NCI-H2171 treated with DMSO at 0.1 percent for 48 hours (cell line): Measurements from ENCODE around the gene OR13C2.
A peak's percentile ranks its signal among the peaks of the same experiment; 100 is the strongest.
"Not testable (repeated sequence)": the region's sequence is repeated elsewhere in the genome, so short reads cannot be mapped to it uniquely, and the experiment has no call there.

Experiments
- DNase-seq: peaks from one replicate; lab custom pipeline; 2025; lab: John Stamatoyannopoulos, UW

OR13C2 gene, protein sequence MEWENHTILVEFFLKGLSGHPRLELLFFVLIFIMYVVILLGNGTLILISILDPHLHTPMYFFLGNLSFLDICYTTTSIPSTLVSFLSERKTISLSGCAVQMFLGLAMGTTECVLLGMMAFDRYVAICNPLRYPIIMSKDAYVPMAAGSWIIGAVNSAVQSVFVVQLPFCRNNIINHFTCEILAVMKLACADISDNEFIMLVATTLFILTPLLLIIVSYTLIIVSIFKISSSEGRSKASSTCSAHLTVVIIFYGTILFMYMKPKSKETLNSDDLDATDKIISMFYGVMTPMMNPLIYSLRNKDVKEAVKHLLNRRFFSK

DNA sequence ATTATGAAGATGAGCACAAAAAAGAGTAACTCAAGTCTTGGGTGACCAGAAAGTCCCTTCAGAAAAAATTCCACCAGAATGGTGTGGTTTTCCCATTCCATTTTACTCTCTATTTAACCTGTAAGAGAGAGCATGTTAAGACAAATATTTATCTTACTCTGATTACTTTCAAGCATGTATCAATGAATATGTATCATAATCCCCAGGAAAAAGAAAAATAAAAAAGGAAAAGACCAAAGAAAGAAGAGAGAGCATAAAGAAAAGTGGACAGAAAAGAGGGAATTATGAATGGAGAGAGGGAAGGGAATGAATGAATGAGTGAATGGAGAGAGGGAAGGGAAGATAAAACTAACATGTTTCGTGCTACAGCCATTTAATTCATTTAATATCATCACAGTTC is at the start of gene OR13C2:
Gene OR13C2, minus strand, starts transcription at position 101 of the 400 bp plus-strand sequence. Its CDS starts 0 bp downstream, at position 101.
- DNase-seq, result not testable (repeated sequence)

DNA sequence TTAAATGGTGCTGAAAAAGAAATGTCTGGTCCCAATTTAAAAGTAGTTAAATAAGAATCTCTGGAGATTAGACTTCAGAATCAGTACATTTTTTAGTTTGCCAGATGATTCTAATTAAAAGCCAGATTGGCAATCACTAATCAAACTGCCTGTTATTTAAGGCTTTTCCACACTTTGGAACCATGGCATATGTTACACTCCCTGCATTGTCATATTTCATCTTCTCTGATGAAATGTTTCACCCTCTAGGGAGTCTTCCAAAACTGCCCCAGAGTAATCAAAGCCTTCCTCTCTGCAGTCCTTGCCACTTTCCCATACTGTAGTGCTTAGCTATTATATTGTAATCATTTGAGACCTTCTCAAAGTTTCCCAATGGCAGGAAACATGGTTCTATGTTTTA is 30.0 kb upstream of the OR13C2 start:
- no peak for DNase-seq

DNA sequence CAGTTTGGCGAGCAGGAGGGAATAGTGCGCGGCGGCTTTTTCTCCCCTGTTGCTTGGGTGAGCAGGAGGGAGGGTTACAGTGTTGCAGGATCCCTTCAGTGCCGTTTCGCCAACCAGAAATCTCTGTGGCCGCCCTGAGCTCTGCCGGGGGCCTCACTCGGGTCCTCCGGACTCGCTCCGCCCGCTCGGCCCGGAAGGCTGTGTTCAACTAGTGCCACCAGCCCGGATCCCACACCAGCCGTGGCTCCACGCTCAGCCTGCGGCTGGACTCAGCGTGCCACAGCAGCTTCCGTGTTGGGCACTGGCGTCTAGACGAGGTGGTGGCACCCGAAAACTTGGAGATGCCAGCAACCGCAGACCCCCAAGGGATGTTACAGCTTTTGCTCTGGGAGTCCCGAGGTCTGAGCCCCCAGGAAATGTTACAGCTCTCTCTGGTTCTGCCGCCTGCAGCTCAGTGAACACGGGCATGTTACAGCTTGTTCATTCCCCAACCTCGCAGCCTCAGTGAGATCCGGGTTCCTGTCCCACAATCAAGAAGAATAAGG is 28.6 kb upstream of the OR13C2 start:
- DNase-seq, result no peak

DNA sequence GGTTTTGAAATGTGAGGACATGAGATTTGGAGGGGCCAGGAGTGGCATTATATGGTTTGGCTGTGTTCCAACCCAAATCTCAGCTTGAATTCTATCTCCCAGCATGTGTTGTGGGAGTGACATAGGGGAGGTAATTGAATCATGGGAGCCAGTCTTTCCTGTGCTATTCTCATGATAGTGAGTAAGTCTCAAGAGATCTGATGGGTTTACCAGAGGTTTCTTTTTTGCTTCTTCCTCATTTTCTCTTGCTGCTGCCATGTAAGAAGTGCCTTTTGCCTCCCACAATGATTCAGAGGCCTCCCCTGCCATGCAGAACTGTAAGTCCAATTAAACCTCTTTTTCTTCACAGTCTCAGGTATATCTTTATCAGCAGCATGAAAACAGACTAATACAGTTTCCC is 20.5 kb upstream of the OR13C2 start:
- DNase-seq, result not testable (repeated sequence)

DNA sequence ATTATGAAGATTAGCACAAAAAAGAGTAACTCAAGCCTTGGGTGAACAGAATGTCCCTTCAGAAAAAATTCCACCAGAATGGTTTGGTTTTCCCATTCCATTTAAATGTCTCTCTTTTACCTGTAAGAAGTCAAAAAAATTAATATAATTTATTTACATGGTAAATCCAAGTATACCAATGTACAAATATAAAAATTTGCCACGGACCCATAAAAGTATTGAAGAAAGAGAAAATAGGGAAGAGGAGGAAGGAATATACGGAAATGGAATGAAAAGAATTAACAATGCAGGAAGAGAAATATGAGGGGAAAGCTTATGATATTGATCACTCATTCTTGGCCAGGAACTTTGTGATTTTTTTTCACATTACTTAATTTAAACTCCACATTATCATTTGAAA is 12.7 kb upstream of the OR13C2 start, which contains the start of gene OR13C9:
Gene OR13C9, minus strand, starts transcription at position 101 of the 400 bp plus-strand sequence. Its CDS starts 0 bp downstream, at position 101.
- no peak for DNase-seq

DNA sequence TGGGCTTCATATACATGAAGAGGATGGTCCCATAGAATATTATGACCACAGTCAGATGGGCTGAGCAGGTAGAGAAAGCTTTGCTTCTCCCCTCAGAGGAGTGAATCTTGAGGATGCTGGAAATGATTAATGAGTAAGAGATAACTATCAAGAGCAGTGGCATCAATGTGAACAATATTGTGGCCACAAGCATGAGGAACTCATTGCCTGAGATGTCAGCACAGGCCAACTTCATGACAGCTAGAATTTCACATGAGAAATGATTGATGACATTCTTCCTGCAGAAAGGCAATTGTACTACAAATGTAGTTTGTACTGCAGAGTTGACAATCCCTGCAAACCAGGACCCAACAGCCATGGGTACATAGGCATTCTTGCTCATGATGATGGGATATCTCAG is 12.0 kb upstream of the OR13C2 start:
- DNase-seq, result no peak

DNA sequence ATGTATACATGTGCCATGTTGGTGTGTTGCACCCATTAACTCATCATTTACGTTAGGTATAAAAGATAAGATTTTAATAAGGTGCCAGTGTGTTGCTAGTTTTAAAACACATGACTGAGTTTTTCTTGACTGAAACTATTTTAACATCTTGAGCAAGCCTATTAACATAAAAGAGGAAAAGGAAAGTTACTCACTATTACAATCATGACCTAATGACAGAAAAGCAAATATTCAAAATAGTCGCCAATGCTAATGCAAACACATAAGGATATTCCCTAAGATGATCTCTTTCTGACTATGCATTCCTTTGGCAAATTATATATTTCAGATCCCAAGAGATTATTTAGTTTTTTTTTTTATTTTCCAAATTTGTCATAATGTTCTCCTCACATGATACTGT is 5.8 kb upstream of the OR13C2 start:
- DNase-seq, result no peak

DNA sequence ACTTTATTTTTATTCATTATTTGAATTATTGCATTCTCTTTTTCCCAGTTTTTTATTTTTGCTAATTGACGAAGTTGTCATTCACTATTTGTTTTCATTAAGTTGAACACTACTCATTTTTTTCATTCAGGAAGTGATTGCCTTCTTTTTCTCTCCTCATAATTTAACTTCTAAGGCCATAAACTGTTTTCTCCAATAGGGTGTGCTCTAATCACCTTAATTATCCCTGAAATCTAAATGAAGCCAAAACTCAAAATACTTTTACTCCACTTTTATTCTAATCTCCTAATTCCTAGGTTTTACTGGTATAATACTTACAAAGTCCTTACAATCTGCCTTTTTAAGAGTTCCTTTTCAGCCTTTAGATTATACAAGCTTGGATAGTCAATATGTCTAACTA is 2.9 kb upstream of the OR13C2 start:
- peak; percentile 11 for DNase-seq

DNA sequence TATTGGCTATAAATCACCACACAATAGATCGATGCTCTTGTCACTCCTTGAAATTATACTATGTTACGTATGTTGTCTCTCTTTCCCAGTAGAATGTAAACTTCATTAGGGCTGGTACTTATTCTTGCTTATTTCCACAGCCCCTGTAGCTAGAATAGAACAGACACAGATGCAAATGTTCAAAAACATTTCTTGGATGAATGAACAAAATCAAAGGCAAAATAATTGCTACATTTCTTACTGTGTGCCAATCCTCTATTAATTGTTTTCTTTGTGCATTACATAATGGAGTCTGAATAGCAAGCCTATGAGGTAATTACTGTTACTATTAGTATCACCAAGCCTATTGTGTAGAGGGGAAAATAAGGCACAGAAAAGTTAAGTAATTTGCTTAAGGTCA is 725 bp upstream of the OR13C2 start:
- no peak for DNase-seq

DNA sequence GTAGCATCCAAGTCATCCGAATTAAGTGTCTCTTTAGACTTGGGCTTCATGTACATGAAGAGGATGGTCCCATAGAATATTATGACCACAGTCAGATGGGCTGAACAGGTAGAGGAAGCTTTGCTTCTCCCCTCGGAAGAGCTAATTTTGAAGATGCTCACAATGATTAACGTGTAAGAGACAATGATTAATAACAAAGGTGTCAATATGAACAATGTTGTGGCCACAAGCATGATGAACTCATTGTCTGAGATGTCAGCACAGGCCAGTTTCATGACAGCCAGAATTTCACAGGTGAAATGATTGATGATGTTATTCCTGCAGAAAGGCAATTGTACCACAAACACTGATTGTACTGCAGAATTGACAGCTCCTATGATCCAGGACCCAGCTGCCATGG is 626 bp downstream of the OR13C2 start:
- DNase-seq, result no peak

DNA sequence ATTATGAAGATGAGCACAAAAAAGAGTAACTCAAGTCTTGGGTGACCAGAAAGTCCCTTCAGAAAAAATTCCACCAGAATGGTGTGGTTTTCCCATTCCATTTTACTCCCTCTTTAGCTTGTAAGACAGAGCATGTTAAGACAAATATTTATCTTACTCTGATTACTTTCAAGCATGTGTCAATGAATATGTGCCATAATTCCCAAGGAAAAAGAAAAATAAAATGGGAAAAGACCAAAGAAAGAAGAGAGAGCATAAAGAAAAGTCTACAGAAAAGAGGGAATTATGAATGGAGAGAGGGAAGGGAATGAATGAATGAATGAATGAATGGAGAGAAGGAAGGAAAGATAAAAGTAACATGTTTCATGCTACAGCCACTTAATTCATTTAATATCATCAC is 6.1 kb downstream of the OR13C2 start, which contains the start of gene OR13C5:
Gene OR13C5, minus strand, starts transcription at position 101 of the 400 bp plus-strand sequence. Its CDS starts 0 bp downstream, at position 101.
- DNase-seq, result not testable (repeated sequence)

DNA sequence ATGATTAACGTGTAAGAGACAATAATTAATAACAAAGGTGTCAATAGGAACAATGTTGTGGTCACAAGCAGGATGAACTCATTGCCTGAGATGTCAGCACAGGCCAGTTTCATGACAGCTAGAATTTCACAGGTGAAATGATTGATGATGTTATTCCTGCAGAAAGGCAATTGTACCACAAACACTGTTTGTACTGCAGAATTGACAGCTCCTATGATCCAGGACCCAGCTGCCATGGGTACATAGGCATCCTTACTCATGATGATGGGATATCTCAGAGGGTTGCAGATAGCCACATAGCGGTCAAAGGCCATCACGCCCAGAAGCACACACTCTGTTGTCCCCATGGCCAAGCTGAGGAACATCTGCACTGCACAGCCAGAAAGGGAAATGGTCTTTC is 6.7 kb downstream of the OR13C2 start:
- DNase-seq, result not testable (repeated sequence)

DNA sequence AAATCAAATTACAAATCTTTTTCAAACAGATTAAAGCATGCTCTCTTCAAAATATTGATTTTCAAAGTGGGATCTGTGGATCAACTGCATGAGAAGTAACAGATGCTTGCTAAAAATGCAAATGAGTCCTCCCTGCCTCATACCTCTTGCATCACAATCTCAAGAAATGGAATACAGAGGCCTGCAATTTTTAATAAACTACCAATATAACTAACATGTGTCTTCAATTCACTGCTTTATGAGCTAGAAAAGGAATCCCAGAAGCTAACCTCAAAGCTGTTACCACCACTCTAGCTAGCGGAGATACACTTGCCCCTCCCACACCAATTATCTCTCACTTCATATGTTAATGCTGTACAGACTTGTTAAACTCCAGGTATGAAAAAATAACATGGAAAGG is 15.8 kb downstream of the OR13C2 start:
- DNase-seq, result no peak

DNA sequence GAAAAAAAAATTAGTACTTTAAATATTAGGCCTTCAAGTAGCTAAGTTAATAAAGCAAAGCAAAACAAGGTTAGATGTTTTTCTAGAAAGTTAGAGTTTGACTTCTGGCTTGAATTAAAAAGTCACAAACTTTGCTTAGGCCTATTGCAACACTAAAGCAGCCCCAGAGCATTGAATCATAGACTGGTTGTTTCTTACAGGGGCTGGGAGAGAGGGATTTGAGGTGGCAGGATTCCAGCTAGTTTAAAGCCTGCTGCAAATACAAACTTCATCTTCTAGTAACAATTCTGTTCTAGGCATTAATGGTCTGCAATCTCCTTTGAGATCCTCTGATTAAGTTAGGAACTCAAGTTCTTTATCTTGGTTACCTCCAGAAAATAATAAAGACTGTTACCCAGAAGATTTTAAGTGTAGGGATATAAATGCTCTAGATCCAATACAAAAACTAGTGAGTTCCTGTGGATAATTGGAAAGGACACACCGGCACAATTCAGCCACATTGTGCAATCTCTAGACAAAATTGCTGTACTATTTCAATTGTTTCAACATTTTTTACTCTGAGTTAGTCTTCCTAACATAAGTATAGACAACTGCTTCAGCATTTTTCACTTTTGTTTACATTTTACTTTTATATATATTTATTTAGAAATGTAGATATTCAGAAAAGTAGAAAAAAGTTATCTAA is 18.8 kb downstream of the OR13C2 start:
- DNase-seq, result no peak

DNA sequence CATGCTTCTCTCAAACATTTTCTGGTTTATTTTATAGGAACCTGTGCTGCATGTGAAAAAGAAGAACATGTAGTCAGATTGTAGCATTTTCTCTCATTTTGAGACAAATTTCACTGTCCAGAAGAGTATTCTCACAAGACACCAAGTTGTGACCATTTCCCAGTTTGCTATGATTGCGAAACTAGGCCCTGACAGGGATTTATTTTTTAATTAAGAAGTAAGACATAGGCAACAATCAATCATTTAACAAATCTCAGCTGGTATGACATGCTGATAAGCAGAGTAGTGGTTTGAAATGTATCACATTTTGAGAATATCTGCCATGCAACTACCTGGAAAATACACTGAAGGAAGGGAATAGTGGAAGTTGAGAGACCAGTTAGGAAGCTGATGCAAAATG is 24.9 kb downstream of the OR13C2 start:
- no peak for DNase-seq

DNA sequence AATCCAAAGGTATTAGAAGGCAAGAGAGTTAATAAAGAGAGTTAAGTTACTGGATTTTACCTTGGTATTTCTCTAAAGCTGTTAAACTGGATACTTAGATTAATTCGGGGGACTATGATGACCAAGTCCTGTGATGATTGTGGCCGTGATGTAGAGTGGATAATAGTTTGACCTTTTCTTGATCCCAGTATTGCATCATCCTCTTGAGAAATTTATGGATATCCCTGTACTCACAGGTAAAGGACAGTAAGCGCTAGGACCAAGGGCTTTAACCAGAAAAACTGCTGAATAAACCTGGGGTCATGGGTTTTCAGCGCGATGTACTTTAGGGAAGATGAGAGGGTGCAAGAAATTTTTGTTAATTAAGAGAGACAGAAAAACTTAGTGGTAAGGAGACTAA is 28.2 kb downstream of the OR13C2 start:
- DNase-seq, result no peak

DNA sequence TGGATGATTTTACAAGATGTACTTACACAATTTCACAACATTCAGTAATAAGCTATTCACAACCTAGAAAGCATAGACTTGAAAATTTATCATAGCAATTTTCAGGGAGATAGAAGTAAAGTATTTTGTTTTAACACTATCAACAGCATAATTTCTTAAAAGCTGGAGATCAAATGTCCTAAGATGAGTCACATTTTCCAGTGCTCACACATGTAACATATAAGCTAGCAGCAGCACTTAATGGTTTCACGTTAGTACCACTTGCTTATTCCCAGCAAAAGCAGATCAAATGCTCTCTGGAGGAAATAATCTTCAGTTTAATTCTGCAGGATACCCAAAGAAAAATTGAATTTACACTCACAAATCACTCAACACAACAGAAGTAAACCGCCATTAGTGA is 30.0 kb downstream of the OR13C2 start:
- DNase-seq, result no peak

DNA sequence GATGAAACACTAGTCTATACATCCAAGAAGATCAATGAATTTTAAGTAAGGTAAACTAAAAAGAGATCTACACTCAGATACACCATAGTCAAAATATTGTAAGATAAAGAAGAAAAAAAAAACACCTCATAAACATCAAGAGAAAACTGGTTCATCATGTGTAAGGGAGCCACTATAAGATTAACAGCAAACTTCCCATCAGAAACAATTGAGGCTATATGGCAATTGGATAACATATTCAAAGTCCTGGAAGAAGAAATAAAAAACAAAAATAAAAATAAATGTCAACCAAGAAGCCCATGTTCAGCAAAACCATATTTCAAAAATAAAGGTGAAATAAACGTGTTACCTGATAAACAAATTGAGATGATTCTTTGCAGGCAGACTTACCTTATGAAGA is 32.8 kb downstream of the OR13C2 start:
- DNase-seq, result no peak

DNA sequence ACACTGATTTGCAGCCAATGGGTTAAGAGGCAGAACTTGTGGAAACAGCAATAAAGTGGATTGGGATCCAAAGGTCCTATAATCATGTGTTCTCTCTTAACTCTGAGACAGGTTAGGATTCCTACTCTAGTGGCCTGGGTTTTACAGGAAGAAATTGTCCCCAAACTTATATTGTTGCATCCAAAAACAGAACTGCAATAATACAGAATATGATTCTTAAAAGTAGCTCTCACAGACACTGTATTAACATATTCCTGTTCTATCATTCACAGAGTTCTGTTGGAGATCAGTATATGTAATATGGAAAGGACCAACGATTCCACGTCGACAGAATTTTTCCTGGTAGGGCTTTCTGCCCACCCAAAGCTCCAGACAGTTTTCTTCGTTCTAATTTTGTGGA is 36.6 kb downstream of the OR13C2 start, which contains the start of gene OR13C8:
Gene OR13C8, plus strand, starts transcription at position 301 of the 400 bp plus-strand sequence. Its CDS starts 0 bp downstream, at position 301.
- no peak for DNase-seq

DNA sequence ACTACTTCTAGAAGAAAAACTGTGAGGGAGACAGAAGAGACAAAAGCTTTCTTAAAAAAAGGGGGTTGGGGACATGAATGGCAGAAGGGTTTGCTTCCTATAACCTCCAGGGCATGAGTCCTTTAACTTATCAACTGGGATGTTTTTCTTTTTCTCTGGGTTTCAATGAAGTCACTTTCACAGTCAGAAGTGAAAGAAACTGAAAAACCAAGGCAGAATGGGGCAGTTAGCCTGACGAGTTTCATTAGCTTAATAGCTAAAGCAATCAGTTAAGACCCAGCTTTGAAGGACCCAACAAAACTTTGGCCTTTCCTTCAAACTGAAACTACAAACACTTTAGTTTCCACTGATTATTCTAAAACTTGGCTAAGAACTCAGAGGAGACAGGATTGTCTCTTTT is 41.1 kb downstream of the OR13C2 start:
- DNase-seq, result no peak

DNA sequence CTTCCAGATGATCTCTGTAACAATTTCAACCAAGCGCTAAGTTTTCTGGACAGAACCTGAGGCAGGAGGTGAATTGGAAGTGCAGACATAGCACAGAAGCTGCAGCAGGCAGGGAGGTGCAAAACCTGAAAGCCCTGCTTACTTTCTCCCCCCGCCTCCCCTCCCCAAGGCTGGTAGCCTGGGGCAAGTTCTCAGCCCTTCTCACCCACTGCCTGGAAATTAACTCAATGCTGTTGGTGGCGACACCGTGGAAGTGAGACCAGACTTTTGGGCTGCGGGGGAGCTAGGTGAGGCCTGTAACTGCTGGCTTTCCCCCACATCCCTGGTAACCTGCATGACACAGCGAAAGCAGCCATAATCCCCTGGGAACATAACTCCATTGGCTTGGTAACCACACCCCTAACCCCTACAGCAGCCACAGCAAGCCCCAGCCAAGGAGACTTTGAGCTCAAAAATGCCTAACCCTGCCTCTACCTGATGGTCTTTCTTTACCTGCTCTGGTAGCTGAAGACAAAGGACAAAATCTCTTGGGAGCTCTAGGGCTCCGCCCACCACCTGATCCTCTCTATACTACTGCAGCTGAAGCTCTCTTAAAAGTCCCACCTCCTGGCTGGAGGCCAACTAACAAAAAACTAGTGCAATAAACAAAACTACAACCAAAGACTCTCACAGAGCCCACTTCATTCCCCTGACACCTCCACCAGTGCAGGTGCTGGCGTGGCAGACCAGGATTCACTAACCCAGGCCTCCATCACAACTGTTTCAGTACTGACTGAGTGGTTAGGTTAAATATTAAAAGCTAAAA is 48.4 kb downstream of the OR13C2 start:
- DNase-seq, result peak; percentile 62

DNA sequence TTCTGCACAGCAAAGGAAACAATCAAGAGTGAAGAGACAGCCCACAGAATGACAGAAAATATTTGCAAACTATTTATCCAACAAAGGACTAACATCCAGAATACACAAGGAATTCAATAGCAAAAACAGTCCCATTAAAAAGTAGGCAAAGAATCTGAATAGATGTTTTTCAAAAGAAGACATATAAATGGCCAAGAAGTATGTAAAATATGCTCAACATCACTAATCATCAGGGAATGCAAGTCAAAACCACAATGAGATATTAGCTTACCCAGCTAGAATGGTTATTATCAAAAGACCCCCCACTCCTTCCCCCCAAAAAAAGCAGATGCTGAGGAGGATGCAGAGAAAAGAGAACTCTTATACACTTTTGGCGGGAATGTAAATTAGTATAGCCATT is 49.9 kb downstream of the OR13C2 start:
- no peak for DNase-seq
